ENCODE data around the gene ARL3.
"Not testable (repeated sequence)": the region's sequence is repeated elsewhere in the genome, so short reads cannot be mapped to it uniquely, and the experiment has no call there.

Gene ARL3

DNA sequence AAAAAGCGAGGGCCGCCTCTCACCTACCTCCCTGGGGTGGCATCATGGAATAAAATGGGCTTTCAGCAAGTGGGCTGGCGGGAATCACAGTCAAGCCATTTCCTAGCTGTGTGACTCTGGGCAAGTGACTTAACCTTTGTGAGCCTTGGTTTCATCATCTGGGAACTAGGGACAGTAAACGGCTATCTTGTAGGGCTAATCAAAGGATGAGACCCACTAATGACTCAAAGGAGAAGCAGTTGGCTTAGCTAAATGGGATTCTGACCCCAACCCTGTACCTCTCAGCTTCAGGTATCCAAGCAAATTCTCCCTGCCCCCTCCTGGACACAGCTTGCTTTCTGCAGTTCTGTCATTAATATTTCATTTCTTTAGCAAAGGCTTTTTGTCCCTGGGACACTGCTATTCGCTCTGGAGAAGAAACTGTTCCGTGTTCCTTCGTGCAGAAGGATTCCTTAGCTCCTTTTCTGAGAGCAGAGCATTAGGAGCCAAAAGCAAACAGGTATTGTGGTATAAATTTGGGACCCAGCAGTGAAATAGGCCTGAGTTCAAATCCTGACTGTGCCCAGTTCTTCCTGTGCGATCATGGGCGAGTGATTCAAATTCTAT, 44.0 kb downstream of the ARL3 start:
- no peak for DNase-seq

DNA sequence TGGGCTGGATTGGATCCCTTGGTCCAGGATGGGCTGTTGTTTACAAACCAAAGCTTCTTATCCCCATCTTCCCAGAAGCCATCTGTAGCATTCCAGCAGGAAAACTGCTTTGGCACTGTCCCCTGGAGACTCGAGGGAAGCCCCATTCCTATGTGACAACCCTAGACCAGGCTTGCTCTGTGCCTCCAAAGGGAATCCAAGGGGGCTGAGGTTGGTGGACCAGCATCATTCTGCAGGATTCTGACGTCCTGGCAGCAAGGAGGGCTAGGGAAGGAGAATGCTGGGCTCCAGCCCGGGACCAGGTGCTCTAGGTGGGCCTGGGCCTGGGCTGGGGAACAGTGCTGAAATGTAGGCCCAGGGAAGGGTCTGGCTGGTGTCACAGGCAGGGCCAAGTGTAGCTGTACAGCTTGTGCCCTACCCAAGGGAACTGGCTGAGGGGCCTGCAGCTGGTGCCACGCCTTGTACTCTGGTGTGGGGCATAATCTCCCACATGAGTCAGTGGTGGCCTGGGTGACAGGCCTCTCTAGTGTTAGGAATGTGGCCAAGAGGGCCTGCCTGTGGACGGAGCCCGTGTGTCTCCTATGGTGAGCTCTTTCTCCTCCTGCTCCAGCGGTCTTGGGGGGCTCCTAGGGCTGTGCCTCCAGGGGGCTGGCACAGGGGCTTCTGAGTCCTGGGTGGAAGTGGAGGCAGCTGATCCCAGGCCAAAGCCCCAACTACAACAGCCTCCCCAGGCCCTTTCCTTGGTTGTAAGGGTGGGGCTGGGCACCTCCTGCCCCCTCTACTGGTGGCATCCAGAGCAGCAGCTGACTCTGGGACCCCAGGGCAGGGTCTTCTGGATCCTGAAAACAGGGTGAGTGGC, 44.8 kb downstream of the ARL3 start:
- no peak for DNase-seq

- DNase-seq = no peak
These were observed 45.7 kb downstream of the ARL3 start for GRCh38 chr10:102668326-102669107.

- DNase-seq = not testable (repeated sequence)
These were observed 46.8 kb downstream of the ARL3 start for GRCh38 chr10:102667411-102667810.

GRCh38 chr10:102665904-102666509, 48.2 kb downstream of the ARL3 start:
- DNase-seq = no peak

DNA sequence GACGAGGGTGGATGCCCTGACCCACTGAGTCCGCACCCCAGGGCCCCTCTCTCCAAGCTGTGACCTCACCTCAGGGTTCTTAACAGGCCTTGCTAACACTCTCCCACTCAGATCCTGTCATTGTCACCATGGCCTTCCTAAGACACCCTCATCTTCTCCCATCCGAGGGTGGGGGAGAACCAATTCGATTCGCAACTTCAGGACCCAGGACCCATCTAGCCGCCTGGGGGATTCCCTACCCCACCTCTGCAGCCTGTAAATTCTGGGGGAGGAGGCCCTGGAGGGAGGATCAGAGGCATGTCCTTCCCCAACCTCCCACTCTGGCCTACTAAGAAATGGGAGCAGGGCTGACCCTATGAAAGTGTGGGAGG, 52.6 kb downstream of the ARL3 start:
- no peak for DNase-seq

- peak; percentile 27 for DNase-seq
These were observed 53.1 kb downstream of the ARL3 start for GRCh38 chr10:102660888-102661657.

DNA sequence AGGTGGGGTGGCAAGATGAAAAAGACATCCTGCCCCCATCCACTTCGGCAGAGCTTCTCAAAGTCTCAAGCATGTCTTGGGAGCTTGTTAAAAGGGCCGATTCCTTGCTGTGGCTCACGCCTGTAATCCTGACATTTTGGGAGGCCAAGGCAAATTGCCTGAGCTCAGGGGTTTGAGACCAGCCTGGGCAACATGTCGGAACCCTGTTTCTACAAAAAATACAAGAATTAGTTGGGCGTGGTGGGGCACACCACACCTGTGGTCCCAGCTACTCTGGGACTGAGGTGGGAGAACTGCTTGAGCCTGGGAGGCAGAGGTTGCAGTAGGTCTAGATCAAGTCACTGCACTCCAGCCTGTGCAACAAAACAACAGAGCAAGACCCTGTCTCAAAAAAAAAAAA, 55.4 kb downstream of the ARL3 start:
- DNase-seq = no peak

DNA sequence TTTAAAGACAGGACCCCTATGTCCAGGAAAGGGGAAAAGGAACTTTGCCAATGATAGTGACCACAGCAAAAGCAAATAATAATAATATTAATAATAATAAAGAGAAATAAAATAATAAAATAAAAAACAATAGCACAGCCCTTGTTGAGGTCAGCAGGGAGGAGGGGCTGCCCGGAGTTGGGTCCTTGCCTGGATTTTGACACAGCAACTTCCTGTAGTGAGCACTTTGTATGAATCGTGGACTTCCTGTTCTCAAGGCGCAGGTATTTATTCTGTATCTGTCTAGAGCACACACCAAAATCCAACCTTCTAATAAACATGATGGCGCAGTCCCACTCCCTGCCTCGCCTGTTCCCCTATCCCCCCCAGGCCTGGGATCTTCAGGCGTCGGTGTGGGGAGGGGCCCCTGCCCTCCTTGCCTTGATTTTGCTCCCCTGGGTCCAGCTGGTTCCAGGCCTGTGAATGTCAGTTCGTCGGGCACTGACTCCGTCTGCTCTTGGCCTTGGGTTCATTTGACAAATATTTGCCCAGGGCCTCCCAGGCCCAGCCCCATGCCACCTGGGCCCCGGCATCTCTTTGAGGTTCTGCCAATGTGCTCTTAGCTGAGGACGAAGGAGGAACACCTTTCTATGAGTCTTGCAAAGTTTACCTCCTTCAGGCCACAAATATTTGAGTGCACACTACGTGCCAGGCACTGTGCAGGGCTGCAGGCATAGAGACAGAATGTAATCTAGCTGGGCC, 56.0 kb downstream of the ARL3 start:
- no peak for DNase-seq

- DNase-seq = no peak
These were observed 56.7 kb downstream of the ARL3 start for GRCh38 chr10:102657451-102657850.

- DNase-seq = no peak
These were observed 57.3 kb downstream of the ARL3 start for GRCh38 chr10:102656791-102657371.

DNA sequence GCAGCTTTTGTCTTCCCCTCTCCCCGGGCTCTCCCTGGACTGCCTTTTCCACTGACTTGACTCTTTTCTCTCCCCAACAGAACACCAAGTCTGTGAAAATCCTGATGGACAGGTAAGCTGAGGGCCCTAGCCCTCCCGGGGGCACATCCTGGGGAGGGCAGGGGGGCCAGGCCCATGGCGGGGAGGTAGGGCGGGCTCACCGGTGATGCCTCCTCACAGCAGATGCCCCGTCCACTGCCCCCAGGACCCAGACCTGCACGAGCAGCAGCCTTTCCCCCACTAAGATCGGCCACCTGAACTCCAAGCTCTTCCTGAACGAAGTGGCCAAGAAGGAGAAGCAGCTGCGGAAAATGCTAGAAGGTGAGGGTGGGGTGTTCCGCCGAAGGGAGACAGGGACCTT, 58.2 kb downstream of the ARL3 start:
- no peak for DNase-seq

DNA sequence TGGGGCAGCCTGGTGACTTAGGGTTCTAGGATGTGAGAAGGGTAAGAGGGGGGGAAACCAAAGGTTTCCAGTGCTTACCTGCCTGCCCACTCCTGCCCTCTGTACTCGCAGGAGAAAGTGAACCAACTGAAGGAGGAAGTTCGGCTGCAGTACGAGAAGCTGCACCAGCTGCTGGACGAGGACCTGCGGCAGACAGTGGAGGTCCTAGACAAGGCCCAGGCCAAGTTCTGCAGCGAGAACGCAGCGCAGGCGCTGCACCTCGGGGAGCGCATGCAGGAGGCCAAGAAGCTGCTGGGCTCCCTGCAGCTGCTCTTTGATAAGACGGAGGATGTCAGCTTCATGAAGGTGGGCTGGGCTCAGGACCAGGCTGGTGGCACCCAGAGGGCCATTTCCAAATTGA, 59.2 kb downstream of the ARL3 start:
- DNase-seq = no peak

DNA sequence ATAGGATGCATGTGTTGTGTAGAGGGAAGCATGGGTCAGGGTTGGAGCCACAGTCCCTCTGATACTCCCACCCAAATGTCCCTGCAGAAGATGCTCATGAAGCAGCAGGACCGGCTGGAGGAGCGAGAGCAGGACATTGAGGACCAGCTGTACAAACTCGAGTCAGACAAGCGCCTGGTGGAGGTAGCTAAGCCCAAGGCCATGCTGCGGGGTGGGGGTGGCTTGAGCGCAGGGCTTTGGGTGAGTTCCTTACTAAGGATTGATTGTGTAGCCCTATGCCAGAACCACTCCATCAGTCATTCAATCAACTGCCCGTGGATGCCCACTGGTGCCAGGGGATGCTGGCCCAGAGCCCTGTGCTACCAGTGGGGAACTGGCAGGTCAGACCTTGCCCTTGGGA, 59.6 kb downstream of the ARL3 start:
- no peak for DNase-seq

GRCh38 chr10:102653060-102653459, 61.1 kb downstream of the ARL3 start:
- no peak for DNase-seq

GRCh38 chr10:102652170-102652916, 61.9 kb downstream of the ARL3 start:
- no peak for DNase-seq

DNA sequence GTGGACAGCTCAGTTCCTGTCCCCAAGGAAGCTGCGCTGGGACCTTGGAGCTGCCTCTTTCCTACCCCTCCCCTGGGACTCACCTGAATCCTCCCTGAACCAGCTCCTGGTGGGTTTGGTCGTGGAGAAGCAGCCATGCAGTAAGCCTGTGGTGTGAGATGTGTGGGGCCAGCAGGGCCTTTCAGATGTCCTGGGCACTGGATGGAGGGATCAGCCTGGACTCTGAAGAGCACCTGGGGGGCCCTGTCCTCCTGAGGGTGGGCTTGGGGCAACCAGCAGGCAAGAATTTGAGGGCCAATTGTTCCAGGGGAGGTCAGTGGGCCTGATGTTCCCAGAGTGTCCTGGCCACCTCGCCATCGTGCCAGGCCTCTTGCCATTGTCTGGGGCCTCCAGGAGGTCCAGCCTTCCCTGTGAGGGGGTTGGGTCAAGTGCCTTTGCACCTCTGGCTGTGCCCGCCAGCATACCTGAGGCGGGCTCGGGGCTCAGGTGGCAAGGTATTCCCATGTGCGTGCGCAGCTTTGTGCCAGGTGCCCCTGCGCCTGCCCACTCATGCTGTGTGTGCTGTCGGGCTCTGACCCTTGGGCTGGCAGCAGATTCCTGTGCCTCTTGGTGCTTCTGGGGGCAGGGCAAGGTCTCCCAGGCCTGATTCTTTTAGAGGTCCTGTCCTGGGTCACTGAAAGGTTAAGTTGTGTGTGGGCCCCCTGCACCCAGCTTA, 62.6 kb downstream of the ARL3 start:
- no peak for DNase-seq

DNA sequence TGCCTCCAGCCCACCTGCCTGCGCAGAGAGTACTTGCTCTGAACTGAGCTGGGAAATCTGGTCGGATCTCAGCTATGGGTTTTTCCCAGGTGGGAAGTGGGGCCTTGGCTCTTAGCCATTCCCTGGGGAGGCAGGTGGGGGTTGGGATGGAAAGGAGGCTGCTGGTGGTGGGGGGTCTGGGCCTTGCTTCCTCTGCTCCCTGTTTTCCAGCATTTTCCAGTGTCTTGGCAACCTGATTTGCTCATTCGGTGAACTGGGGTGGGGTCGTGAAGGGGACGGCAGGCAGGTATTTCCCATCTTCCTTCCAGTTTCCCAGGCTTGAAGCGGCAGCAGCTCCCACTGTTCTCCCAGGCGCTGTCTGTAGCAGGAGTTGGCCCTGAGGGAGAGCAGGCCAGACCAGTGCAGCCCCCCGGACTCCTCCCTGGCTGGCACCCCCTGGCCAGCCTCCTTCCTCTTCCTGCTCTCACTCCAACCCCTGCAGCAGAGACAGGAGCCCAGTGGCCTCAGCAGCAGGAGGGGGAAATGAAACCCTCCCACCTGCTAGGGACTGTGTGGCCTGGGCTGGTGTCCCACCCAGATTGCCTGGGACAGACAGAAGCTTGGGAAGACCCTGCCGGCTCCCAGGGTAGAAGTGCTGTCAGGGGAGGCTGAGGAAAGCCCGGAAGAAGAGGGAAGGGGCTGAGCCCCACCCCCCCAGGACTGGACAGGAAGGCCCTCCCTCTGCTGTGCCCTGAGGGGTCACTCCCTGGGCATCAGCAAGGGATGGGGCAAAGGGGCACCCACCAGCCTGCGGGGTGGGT, 63.3 kb downstream of the ARL3 start:
- DNase-seq = no peak

Measured in activated CD4-positive, alpha-beta T cell treated with anti-CD3 and anti-CD28 coated beads for 1 hour (primary cell).